Astrocyte (in vitro differentiated cells and primary cell): ENCODE data around the gene TEX51. TPM values are rescaled to one million over a fixed set of nuclear protein-coding genes. Genes with fewer than 3 reads are reported as not detected.

Experiments
- DNase-seq: peaks from one replicate; pipeline ENCODE4 v3.0.0-alpha.2; 2010; ENCODE audit warnings: low read depth
- FAIRE-seq: peaks from 2 replicates; lab custom pipeline; 2011; peaks lifted over from hg19 to GRCh38; lab: Jason Lieb, UNC
- H2AFZ ChIP-seq: 2 replicates; pipeline ENCODE4 v1.6.0; 2012; ENCODE audit warnings: low read depth, low read length, inconsistent platforms
- H3K27ac ChIP-seq: 2 replicates; pipeline ENCODE4 v1.5.1; 2011; ENCODE audit warnings: low read depth, low read length, inconsistent platforms
- H3K27me3 ChIP-seq: 2 replicates; pipeline ENCODE4 v1.6.0; 2011; ENCODE audit warnings: low read length, inconsistent platforms; ENCODE audit not compliant: insufficient read depth
- H3K36me3 ChIP-seq: 2 replicates; pipeline ENCODE4 v1.5.1; 2011; ENCODE audit warnings: low read length, inconsistent platforms; ENCODE audit not compliant: insufficient read depth
- H3K4me1 ChIP-seq: 2 replicates; pipeline ENCODE4 v1.5.1; 2011; ENCODE audit warnings: low read length, inconsistent platforms; ENCODE audit not compliant: insufficient read depth
- H3K4me2 ChIP-seq: 2 replicates; pipeline ENCODE4 v1.6.0; 2012; ENCODE audit warnings: low read length, inconsistent platforms
- H3K4me3 ChIP-seq: 2 replicates; pipeline ENCODE4 v1.5.1; 2011; ENCODE audit warnings: low read depth, mild to moderate bottlenecking, low read length, inconsistent platforms; ENCODE audit not compliant: insufficient read depth
- H3K79me2 ChIP-seq: 2 replicates; pipeline ENCODE4 v1.6.0; 2012; ENCODE audit warnings: mild to moderate bottlenecking, low read length, inconsistent platforms; ENCODE audit not compliant: insufficient read depth
- H3K9ac ChIP-seq: 2 replicates; pipeline ENCODE4 v1.6.0; 2012; ENCODE audit warnings: mild to moderate bottlenecking, low read length, inconsistent platforms
- H3K9me3 ChIP-seq: 2 replicates; pipeline ENCODE4 v1.5.1; 2012; ENCODE audit warnings: low read depth, mild to moderate bottlenecking, low read length, inconsistent platforms; ENCODE audit not compliant: insufficient read depth
- H4K20me1 ChIP-seq: 2 replicates; pipeline ENCODE4 v1.6.0; 2012; ENCODE audit warnings: low read length, inconsistent platforms; ENCODE audit not compliant: insufficient read depth
- H3K27ac Mint-ChIP-seq: one replicate; pipeline ENCODE4 v1.8.0; 2021; ENCODE audit warnings: mild to moderate bottlenecking, mixed read lengths; ENCODE audit not compliant: unreplicated experiment
- H3K27me3 Mint-ChIP-seq: one replicate; pipeline ENCODE4 v1.8.0; 2021; ENCODE audit warnings: low read depth, mixed read lengths; ENCODE audit not compliant: unreplicated experiment
- H3K36me3 Mint-ChIP-seq: one replicate; pipeline ENCODE4 v1.8.0; 2021; ENCODE audit warnings: low read depth, mixed read lengths; ENCODE audit not compliant: unreplicated experiment
- H3K4me1 Mint-ChIP-seq: one replicate; pipeline ENCODE4 v1.8.0; 2021; ENCODE audit warnings: low read depth, mixed read lengths; ENCODE audit not compliant: unreplicated experiment
- H3K4me3 Mint-ChIP-seq: one replicate; pipeline ENCODE4 v1.8.0; 2021; ENCODE audit warnings: mild to moderate bottlenecking, moderate library complexity, mixed read lengths; ENCODE audit not compliant: unreplicated experiment
- H3K9me3 Mint-ChIP-seq: one replicate; pipeline ENCODE4 v1.8.0; 2021; ENCODE audit warnings: mild to moderate bottlenecking, mixed read lengths; ENCODE audit not compliant: unreplicated experiment
- CTCF ChIP-seq: IDR thresholded peaks from 2 replicates; pipeline ENCODE4 v1.5.1; 2011; ENCODE audit warnings: low read depth, mild to moderate bottlenecking, inconsistent platforms, low read length, moderate library complexity; ENCODE audit not compliant: insufficient read depth
- EZH2 ChIP-seq: IDR thresholded peaks from 2 replicates; pipeline ENCODE4 v1.6.1; 2012; ENCODE audit warnings: mild to moderate bottlenecking, low read length, inconsistent platforms; ENCODE audit not compliant: insufficient read depth
- total RNA-seq: library from RNA; stranded (reverse); gene quantifications from 2 replicates; pipeline ENCODE4 v1.2.1, GENCODE V29; 2021

TEX51 gene
- total RNA-seq, 1 donor from 2014 or later, result not detected

GRCh38 chr2:126913329-126913728 lies 14.6 kb downstream of the TEX51 start:
- Histone ChIP-seq H4K20me1 (no peaks in the 10 kb centered on the region), H3K4me2 (no peak overlapping the region), H3K79me2 (no peaks in the 10 kb centered on the region), H3K9me3 (no peaks in the 10 kb centered on the region), H3K27me3 (no peaks in the 10 kb centered on the region), H3K4me3 (no peak overlapping the region), H2AFZ (no peak overlapping the region), H3K36me3 (no peaks in the 10 kb centered on the region), H3K27ac (no peak overlapping the region), H3K9ac (no peak overlapping the region), H3K4me1 (no peaks in the 10 kb centered on the region)
- DNase-seq (no peak), FAIRE-seq (no peak)
- Mint-ChIP-seq H3K4me1 (no peaks in the 10 kb centered on the region), H3K4me3 (no peak overlapping the region), H3K27ac (no peak overlapping the region), H3K27me3 (peaks cover 25% of the 10 kb centered on the region), H3K36me3 (no peaks in the 10 kb centered on the region), H3K9me3 (peaks cover 4% of the 10 kb centered on the region)
- no peak for TF ChIP-seq EZH2
- no peak for TF ChIP-seq CTCF

DNA sequence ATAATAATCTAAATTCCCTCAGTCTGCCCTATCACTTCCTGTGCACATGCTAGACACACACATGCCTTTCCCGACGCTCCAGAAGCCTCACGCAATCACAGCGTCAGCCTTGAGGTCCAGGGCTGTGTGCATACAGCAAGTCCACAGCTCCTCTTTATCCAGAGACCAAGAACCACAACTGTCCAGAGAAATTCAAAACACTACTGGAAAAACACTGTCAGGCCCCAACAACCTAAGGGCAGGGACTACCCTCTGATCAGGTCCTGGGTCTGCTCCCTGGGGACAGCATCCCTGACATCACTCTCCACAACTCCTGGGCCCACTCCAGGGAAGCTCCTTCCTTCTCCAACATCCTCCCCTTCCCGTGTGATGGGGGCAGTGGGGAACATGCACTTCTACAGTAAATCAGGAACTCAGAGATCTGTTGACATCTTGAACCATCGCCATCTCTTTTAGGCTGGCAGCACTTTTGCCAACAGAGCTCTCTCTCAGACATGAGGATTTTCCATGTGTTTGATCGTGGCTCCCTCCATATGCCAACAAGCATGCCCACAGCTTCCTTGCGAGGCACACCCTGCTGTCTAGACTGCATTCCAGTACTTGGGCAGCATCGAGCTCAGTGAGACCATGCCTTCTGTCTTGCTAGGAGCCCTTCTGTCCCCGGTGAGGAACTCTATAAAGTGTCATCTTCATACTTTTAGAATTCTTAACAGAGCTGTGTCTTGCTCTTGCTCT lies 15.4 kb downstream of the TEX51 start:
- no peaks in the 10 kb centered on the region for H3K27me3 ChIP-seq
- no peaks in the 10 kb centered on the region for H3K4me1 ChIP-seq
- no peak overlapping the region for H3K9ac ChIP-seq
- no peak overlapping the region for H3K4me3 ChIP-seq
- DNase-seq, result no peak
- Mint-ChIP-seq H3K27ac (no peak overlapping the region), H3K9me3 (peaks cover 4% of the 10 kb centered on the region), H3K36me3 (no peaks in the 10 kb centered on the region), H3K4me3 (no peak overlapping the region), H3K27me3 (peaks cover 25% of the 10 kb centered on the region), H3K4me1 (no peaks in the 10 kb centered on the region)
- no peaks in the 10 kb centered on the region for H3K79me2 ChIP-seq
- H2AFZ ChIP-seq, result no peak overlapping the region
- no peak for FAIRE-seq
- no peak overlapping the region for H3K4me2 ChIP-seq
- no peaks in the 10 kb centered on the region for H3K36me3 ChIP-seq
- no peaks in the 10 kb centered on the region for H3K9me3 ChIP-seq
- H4K20me1 ChIP-seq, result no peaks in the 10 kb centered on the region
- TF ChIP-seq EZH2 (no peak), CTCF (no peak)
- H3K27ac ChIP-seq, result no peak overlapping the region

DNA sequence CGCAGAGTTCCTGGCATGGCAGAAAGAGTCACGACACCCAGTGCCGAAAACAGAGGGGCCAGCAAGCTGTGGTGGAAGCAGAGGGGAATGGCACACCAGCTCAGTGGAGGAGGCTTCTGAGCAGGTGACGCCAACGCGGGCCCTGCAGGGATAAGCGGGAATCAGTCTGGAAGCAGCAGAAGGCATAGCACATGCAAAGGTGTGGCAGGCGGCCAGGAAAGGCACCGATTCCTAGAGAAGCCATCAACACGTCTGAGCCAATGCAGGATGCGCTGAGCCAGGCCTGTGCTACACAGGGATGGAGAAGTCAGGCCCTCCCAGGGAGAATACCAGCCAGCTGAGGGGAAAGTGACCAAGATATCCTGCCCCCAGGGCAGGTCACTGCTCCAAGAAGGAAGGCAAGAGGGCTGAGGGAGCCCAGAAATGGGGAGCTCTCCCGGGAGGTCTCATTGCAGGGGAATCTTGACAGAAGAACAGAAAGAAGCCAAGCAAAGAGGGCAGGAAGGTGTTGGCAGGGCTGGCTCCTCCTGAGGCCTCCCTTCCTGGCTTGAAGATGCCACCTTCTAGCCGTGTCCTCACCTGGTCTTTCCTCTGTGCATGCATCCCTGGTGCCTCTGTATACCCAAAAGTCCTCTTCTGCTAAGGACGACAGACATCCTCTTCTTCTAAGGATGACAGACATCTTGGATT lies 16.3 kb downstream of the TEX51 start:
- Histone ChIP-seq H3K9ac (no peak overlapping the region), H2AFZ (no peak overlapping the region), H3K36me3 (no peaks in the 10 kb centered on the region), H4K20me1 (no peaks in the 10 kb centered on the region), H3K27ac (no peak overlapping the region), H3K4me1 (no peaks in the 10 kb centered on the region), H3K4me3 (no peak overlapping the region), H3K9me3 (no peaks in the 10 kb centered on the region), H3K4me2 (no peak overlapping the region), H3K79me2 (no peaks in the 10 kb centered on the region), H3K27me3 (no peaks in the 10 kb centered on the region)
- Mint-ChIP-seq H3K36me3 (no peaks in the 10 kb centered on the region), H3K27ac (no peak overlapping the region), H3K4me3 (no peak overlapping the region), H3K9me3 (peaks cover 4% of the 10 kb centered on the region), H3K4me1 (no peaks in the 10 kb centered on the region), H3K27me3 (peaks cover 25% of the 10 kb centered on the region)
- no peak for DNase-seq
- TF ChIP-seq CTCF (no peak), EZH2 (no peak)
- FAIRE-seq, result no peak
